Measurements from ENCODE around the gene CHRM3.

GRCh38 chr1:239357867-239358266 lies 28.5 kb upstream of the CHRM3 start:
- TF ChIP-seq CTCF (IDR thresholded peaks at IDR 0.05): no peak
- no peak for TF ChIP-seq POLR2A (IDR thresholded peaks at IDR 0.05)

Measured in body of pancreas (tissue), 4 donors.